ENCODE data around the gene MAGEB6.
"Not testable (repeated sequence)": the region's sequence is repeated elsewhere in the genome, so short reads cannot be mapped to it uniquely, and the experiment has no call there.

The MAGEB6 gene

GRCh38 chrX:26192204-26192603, at the start of gene MAGEB6:
TSS of gene MAGEB6 (plus strand) at chrX:26192440. CDS start at chrX:26193847, 1,407 bp downstream.
- no peak for DNase-seq (ENCODE audit: low spot score)

GRCh38 chrX:26146024-26146423, 46.2 kb upstream of the MAGEB6 start:
- DNase-seq (ENCODE audit: low spot score): no peak

- DNase-seq (ENCODE audit: low spot score): no peak
These were observed 31.9 kb upstream of the MAGEB6 start, which contains the start of gene MAGEB6B for GRCh38 chrX:26160301-26160700. TSS of gene MAGEB6B (plus strand) at chrX:26160601. CDS start at chrX:26160601, 0 bp downstream.

GRCh38 chrX:26203561-26203960, 11.3 kb downstream of the MAGEB6 start:
- DNase-seq (ENCODE audit: low spot score): no peak

- DNase-seq (ENCODE audit: low spot score): not testable (repeated sequence)
These were observed 12.5 kb downstream of the MAGEB6 start for GRCh38 chrX:26204717-26205116.

- no peak for DNase-seq (ENCODE audit: low spot score)
These were observed 15.8 kb downstream of the MAGEB6 start for GRCh38 chrX:26208012-26208411.

GRCh38 chrX:26215869-26216268, 23.6 kb downstream of the MAGEB6 start, which contains the start of gene MAGEB5:
TSS of gene MAGEB5 (plus strand) at chrX:26216169. CDS start at chrX:26217302, 1,133 bp downstream.
- no peak for DNase-seq (ENCODE audit: low spot score)

- DNase-seq (ENCODE audit: low spot score): no peak
These were observed 27.1 kb downstream of the MAGEB6 start for GRCh38 chrX:26219351-26219750.

GRCh38 chrX:26234177-26234576, 41.9 kb downstream of the MAGEB6 start:
- no peak for DNase-seq (ENCODE audit: low spot score)

All from GM03348 (cell line).